A673 (cell line): ENCODE measurements around the gene MYOG. TPM values are rescaled to one million over a fixed set of nuclear protein-coding genes. Genes with fewer than 3 reads are reported as not detected.

Source experiments
- BruUV-seq: library from RNA; stranded (reverse); fragments of 400-500 nt; replicated peaks from 2 replicates; lab custom pipeline; 2021; lab: Mats Ljungman, UMichigan
- CTCF ChIA-PET: fragments of 300-600 bp; sonication (Branson Sonifier 250); formaldehyde crosslinking; loops from one replicate; lab custom pipeline; 2022; ENCODE audit warnings: antibody characterized with exemption; lab: Charles Lee
- POLR2A ChIA-PET: fragments of 300-600 bp; sonication (Branson Sonifier 250); formaldehyde crosslinking; loops from one replicate; lab custom pipeline; 2022; ENCODE audit warnings: antibody characterized with exemption; ENCODE audit not compliant: low non-redundant PET; lab: Charles Lee
- DNase-seq: peaks from one replicate; pipeline ENCODE4 v3.0.0-alpha.2; 2015; ENCODE audit warnings: low spot score
- H3K27ac ChIP-seq: fragments of 200-600 bp; sonication (generic); 2 replicates; pipeline ENCODE4 v1.5.1; 2016; ENCODE audit warnings: mixed run types, low read depth, mild to moderate bottlenecking, mixed read lengths, antibody characterized with exemption, low read length; ENCODE audit not compliant: poor library complexity, severe bottlenecking
- H3K27me3 ChIP-seq: fragments of 200-600 bp; sonication (generic); replicated peaks from 2 replicates; pipeline ENCODE4 v1.6.1; 2017; ENCODE audit warnings: mixed run types, low read depth, mild to moderate bottlenecking, mixed read lengths, antibody characterized with exemption, low read length; ENCODE audit not compliant: insufficient read depth, poor library complexity
- H3K36me3 ChIP-seq: fragments of 200-600 bp; sonication (generic); 2 replicates; pipeline ENCODE4 v1.6.1; 2016; ENCODE audit warnings: mixed run types, mild to moderate bottlenecking, mixed read lengths, antibody characterized with exemption, low read length; ENCODE audit not compliant: insufficient read depth, poor library complexity, severe bottlenecking
- H3K4me1 ChIP-seq: fragments of 200-600 bp; sonication (generic); 2 replicates; pipeline ENCODE4 v1.6.1; 2017; ENCODE audit warnings: mixed run types, mild to moderate bottlenecking, mixed read lengths, antibody characterized with exemption, low read length; ENCODE audit not compliant: insufficient read depth, poor library complexity, severe bottlenecking
- H3K4me3 ChIP-seq: fragments of 200-600 bp; sonication (generic); 2 replicates; pipeline ENCODE4 v1.5.1; 2016; ENCODE audit warnings: low read depth, mixed run types, mild to moderate bottlenecking, mixed read lengths, low read length; ENCODE audit not compliant: poor library complexity, severe bottlenecking
- H3K9me3 ChIP-seq: fragments of 200-600 bp; sonication (generic); 2 replicates; pipeline ENCODE4 v1.6.1; 2016; ENCODE audit warnings: mixed run types, low read depth, mild to moderate bottlenecking, mixed read lengths, antibody characterized with exemption, low read length; ENCODE audit not compliant: poor library complexity, severe bottlenecking
- CTCF ChIP-seq: fragments of 300-800, 200-600 bp; sonication (generic); conservative IDR thresholded peaks from 2 replicates; pipeline ENCODE4 v1.5.1; 2017; ENCODE audit warnings: low read depth, mild to moderate bottlenecking, antibody characterized with exemption, low read length, moderate library complexity, mixed read lengths
- EZH2 ChIP-seq: fragments of 200-600 bp; sonication (generic); IDR thresholded peaks from 2 replicates; pipeline ENCODE4 v1.6.1; 2017; ENCODE audit warnings: borderline replicate concordance, low read depth, mild to moderate bottlenecking, mixed read lengths, antibody characterized with exemption, low read length; ENCODE audit not compliant: poor library complexity, severe bottlenecking
- intact Hi-C: fragments of 100-400 bp; cut with micrococcal nuclease; formaldehyde crosslinking; loops from one replicate; pipeline ENCODE4 v1.10.0; 2022; ENCODE audit not compliant: unreplicated experiment
- total RNA-seq: library from RNA; stranded (reverse); gene quantifications from 2 replicates; pipeline ENCODE4 v1.2.3, GENCODE V29; 2021

Gene MYOG
- total RNA-seq, 1 experiment from 2014 or later = not detected

GRCh38 chr1:203074610-203075009 is 11.2 kb downstream of the MYOG start:
- intact Hi-C loops = no loop called here
- Histone ChIP-seq H3K4me3 (no peak overlapping the region), H3K27ac (no peak overlapping the region), H3K9me3 (no peaks in the 10 kb centered on the region), H3K27me3 (no peaks in the 10 kb centered on the region), H3K36me3 (no peaks in the 10 kb centered on the region), H3K4me1 (no peaks in the 10 kb centered on the region)
- ChIA-PET POLR2A (no interaction called here), CTCF (no interaction called here)
- no peak for DNase-seq
- no TSS peak for BruUV-seq
- TF ChIP-seq EZH2 (no peak), CTCF (no peak)

GRCh38 chr1:203073469-203073868 is 12.3 kb downstream of the MYOG start:
- no peaks in the 10 kb centered on the region for H3K36me3 ChIP-seq
- no peak overlapping the region for H3K4me3 ChIP-seq
- H3K9me3 ChIP-seq = no peaks in the 10 kb centered on the region
- TF ChIP-seq CTCF (no peak), EZH2 (no peak)
- ChIA-PET POLR2A (no interaction called here), CTCF (no interaction called here)
- H3K4me1 ChIP-seq = no peaks in the 10 kb centered on the region
- DNase-seq = no peak
- intact Hi-C loops = no loop called here
- no peaks in the 10 kb centered on the region for H3K27me3 ChIP-seq
- no peak overlapping the region for H3K27ac ChIP-seq
- BruUV-seq = no TSS peak

- TF ChIP-seq EZH2 (no peak), CTCF (no peak)
- no TSS peak for BruUV-seq
- Histone ChIP-seq H3K27ac (no peak overlapping the region), H3K4me1 (no peaks in the 10 kb centered on the region), H3K27me3 (no peaks in the 10 kb centered on the region), H3K9me3 (no peaks in the 10 kb centered on the region), H3K4me3 (no peak overlapping the region), H3K36me3 (no peaks in the 10 kb centered on the region)
- ChIA-PET POLR2A (no interaction called here), CTCF (no interaction called here)
- intact Hi-C loops = no loop called here
- no peak for DNase-seq
Observed at GRCh38 chr1:203072911-203073310, 12.9 kb downstream of the MYOG start.
